HL-60 (cell line): Measurements from ENCODE around the gene FANCC.

Source experiments
- CTCF ChIP-seq: IDR thresholded peaks from one replicate; pipeline ENCODE4 v1.5.1; 2011; ENCODE audit warnings: low read length, control low read depth, inconsistent platforms; ENCODE audit not compliant: insufficient read depth
- POLR2AphosphoS5 ChIP-seq: IDR thresholded peaks from 2 replicates; pipeline ENCODE4 v1.6.1; 2012; ENCODE audit warnings: low read depth

GRCh38 chr9:95080961-95081647, 236.4 kb downstream of the FANCC start:
- TF ChIP-seq CTCF (no peak), POLR2AphosphoS5 (no peak)
